ENCODE data around the gene TRIM10. TPM values are rescaled to one million over a fixed set of nuclear protein-coding genes. Genes with fewer than 3 reads are reported as not detected.

The TRIM10 gene
- total and polyA plus RNA-seq, 10 of the 15 experiments (the other 5 are each of a cell fraction or from before 2014, with no cell fraction given) = 0.01 TPM; not detected in 9

- Histone ChIP-seq H3K4me3 (no peak overlapping the region), H3K27ac (ENCODE audit: control insufficient read depth, insufficient read depth) (no peak overlapping the region), H3K4me1 (ENCODE audit: control insufficient read depth, insufficient read depth, low read length) (peaks cover 7% of the 10 kb centered on the region), H4K20me1 (ENCODE audit: control insufficient read depth, insufficient read depth) (no peaks in the 10 kb centered on the region), H3K27me3 (replicated peaks in 1 of 2; ENCODE audit: control insufficient read depth in 2 of 2, insufficient read depth in 2 of 2, low read length in 1 of 2) (peaks cover 4 to 10% of the 10 kb centered on the region in 2 experiments), H2AFZ (ENCODE audit: control insufficient read depth, low read depth, low read length) (no peak overlapping the region), H3K9me3 (replicated peaks; ENCODE audit: control insufficient read depth, insufficient read depth, low read length) (no peaks in the 10 kb centered on the region), H3K36me3 (ENCODE audit: control insufficient read depth in 2 of 2, insufficient read depth in 2 of 2, low read length in 1 of 2) (no peaks in the 10 kb centered on the region), H3K79me2 (ENCODE audit: control insufficient read depth, insufficient read depth, low read length) (no peaks in the 10 kb centered on the region), H3K4me2 (ENCODE audit: control insufficient read depth, insufficient read depth) (no peak overlapping the region), H3K9ac (ENCODE audit: control insufficient read depth, insufficient read depth, low read length) (no peak overlapping the region)
- FAIRE-seq (no peak), ATAC-seq (no peak), DNase-seq (ENCODE audit: low read depth, low spot score) (no peak)
- intact Hi-C loops (cut with micrococcal nuclease; ENCODE audit: unreplicated experiment) = loop anchor here (1.0 to 2.0 kb wide), 2 partner anchors 29 to 39 kb away; no protein-coding TSS in a partner anchor
- ChIA-PET SMC1A (ENCODE audit: uncharacterized antibody, unreplicated experiment) (interaction anchor here (0.9 to 18.7 kb wide), 12 partner anchors 8 to 90 kb away, joined by 3 to 647 read pairs (median 8); partner anchors contain the start of genes PPP1R11 and TRIM31), POLR2A (interaction anchor here (0.6 to 4.2 kb wide), 4 partner anchors 8 to 140 kb away, joined by 3 to 41 read pairs (median 5); no protein-coding TSS in a partner anchor), RAD21 (ENCODE audit: unreplicated experiment) (interaction anchor here (0.7 to 8.5 kb wide), 8 partner anchors 16 to 114 kb away, joined by 3 to 333 read pairs (median 6); partner anchors contain the start of genes PPP1R11 and TRIM31), CTCF (interaction anchor here (1.0 to 8.5 kb wide), 20 partner anchors 10 to 284 kb away, joined by 4 to 561 read pairs (median 9); partner anchors contain the start of gene TRIM31)
- WGBS (ENCODE audit: insufficient coverage, insufficient replicate concordance, low lambda C conversion rate, missing lambda C conversion rate) = 50% methylated on average over 2 of the region's 2 CpGs
- in situ Hi-C loops (cut with MboI) = no loop called here
- TF ChIP-seq TAF1 (IDR thresholded peaks at IDR 0.05; ENCODE audit: borderline replicate concordance, low read depth, low read length) = no peak
- TF ChIP-seq MAX (IDR thresholded peaks at IDR 0.05; ENCODE audit: low read depth, low read length) = no peak
- no peak for TF ChIP-seq RFX5 (IDR thresholded peaks at IDR 0.05; ENCODE audit: low read depth, low read length)
- no peak for TF ChIP-seq NR2C1 (IDR thresholded peaks at IDR 0.05)
- no peak for TF ChIP-seq BRCA1 (IDR thresholded peaks at IDR 0.05; ENCODE audit: low read depth, low read length)
- no peak for TF ChIP-seq NRF1 (conservative IDR thresholded peaks at IDR 0.05; ENCODE audit: low read depth, low read length)
- TF ChIP-seq E4F1 (IDR thresholded peaks at IDR 0.05; ENCODE audit: borderline replicate concordance, partially characterized antibody) = no peak
- TF ChIP-seq SMAD1 (IDR thresholded peaks at IDR 0.05; ENCODE audit: low read depth, partially characterized antibody) = no peak
- no peak for TF ChIP-seq EGR1 (IDR thresholded peaks at IDR 0.05; ENCODE audit: borderline replicate concordance in 1 of 2, low read depth in 2 of 2, low read length in 2 of 2)
- no peak for TF ChIP-seq SPI1 (IDR thresholded peaks at IDR 0.05; ENCODE audit: borderline replicate concordance, insufficient read depth, low read depth, low read length)
- TF ChIP-seq ESRRA (IDR thresholded peaks at IDR 0.05; ENCODE audit: low read length) = no peak
- no TSS peak for BruUV-seq (replicated peaks)
These were observed 29.0 kb downstream of the TRIM10 start for GRCh38 chr6:30131947-30132497.
